Breast epithelium (tissue), 3 donors: ENCODE measurements around the gene GRK5.

ENCODE experiments used
- POLR2A ChIP-seq: fragments of 450-650 bp; IDR thresholded peaks from one replicate; pipeline ENCODE4 v1.6.1; 2016; ENCODE audit warnings: antibody characterized with exemption, mild to moderate bottlenecking, moderate library complexity
- POLR2AphosphoS5 ChIP-seq, 3 donors: sonication (generic); formaldehyde crosslinking; IDR thresholded peaks; one replicate each; pipeline ENCODE4 v1.6.1; 2017; ENCODE audit warnings: antibody characterized with exemption in 3 of 3
- TF ChIP-seq, protein P1 (sequence below), 3 donors: fragments of 450-650 bp; IDR thresholded peaks; one replicate each; pipeline ENCODE4 v1.5.1; 2016 to 2017; ENCODE audit warnings: antibody characterized with exemption in 3 of 3, mild to moderate bottlenecking in 3 of 3, moderate library complexity in 3 of 3

DNA sequence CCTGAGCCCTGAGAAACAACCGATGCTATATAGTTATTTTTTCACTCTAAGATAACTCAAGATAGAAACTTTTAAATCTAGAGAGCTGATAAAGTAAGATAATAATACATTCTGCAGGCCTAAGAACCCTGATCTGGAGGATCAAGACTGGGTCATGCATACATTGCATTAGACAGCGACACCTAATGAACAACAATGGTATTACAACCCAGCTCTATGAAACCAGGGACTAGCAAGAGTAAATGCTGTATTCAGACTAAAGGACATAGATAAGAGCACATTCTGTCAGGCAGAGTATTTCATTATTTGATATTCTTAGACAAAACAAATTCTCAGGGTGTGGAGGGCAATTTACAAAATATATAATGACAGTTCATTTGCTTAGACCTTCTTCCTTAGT lies 148.6 kb downstream of the GRK5 start:
- TF ChIP-seq, protein P1, sequence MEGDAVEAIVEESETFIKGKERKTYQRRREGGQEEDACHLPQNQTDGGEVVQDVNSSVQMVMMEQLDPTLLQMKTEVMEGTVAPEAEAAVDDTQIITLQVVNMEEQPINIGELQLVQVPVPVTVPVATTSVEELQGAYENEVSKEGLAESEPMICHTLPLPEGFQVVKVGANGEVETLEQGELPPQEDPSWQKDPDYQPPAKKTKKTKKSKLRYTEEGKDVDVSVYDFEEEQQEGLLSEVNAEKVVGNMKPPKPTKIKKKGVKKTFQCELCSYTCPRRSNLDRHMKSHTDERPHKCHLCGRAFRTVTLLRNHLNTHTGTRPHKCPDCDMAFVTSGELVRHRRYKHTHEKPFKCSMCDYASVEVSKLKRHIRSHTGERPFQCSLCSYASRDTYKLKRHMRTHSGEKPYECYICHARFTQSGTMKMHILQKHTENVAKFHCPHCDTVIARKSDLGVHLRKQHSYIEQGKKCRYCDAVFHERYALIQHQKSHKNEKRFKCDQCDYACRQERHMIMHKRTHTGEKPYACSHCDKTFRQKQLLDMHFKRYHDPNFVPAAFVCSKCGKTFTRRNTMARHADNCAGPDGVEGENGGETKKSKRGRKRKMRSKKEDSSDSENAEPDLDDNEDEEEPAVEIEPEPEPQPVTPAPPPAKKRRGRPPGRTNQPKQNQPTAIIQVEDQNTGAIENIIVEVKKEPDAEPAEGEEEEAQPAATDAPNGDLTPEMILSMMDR (IDR thresholded peaks at IDR 0.05): no peak
- TF ChIP-seq POLR2A: no peak
- TF ChIP-seq POLR2AphosphoS5 (IDR thresholded peaks at IDR 0.05): no peak
